Activated naive CD4-positive, alpha-beta T cell treated with anti-CD3 and anti-CD28 coated beads, Interleukin-2, amount 50 U/mL, for 72 hours (primary cell): ENCODE data around the gene CDKN2B-AS1. TPM values are rescaled to one million over a fixed set of nuclear protein-coding genes. Genes with fewer than 3 reads are reported as not detected.

Source experiments
- ATAC-seq, 2 donors: fragments of 150-1000 bp; cut with Tn5 transposase; 2 replicates each; pipeline ENCODE4 v1.10.0; 2021; ENCODE audit warnings: mild to moderate bottlenecking in 2 of 2, moderate library complexity in 2 of 2
- DNase-seq, 2 donors: peaks; one replicate each; pipeline ENCODE4 v3.0.0; 2021 to 2022; ENCODE audit warnings: low spot score in 2 of 2
- H3K27ac Mint-ChIP-seq, 2 donors: one replicate each; pipeline ENCODE4 v1.8.0; 2022; ENCODE audit warnings: mild to moderate bottlenecking in 2 of 2, mixed read lengths in 2 of 2
- H3K36me3 Mint-ChIP-seq, 2 donors: one replicate each; pipeline ENCODE4 v1.8.0; 2022; ENCODE audit warnings: mixed read lengths in 2 of 2
- H3K9me3 Mint-ChIP-seq, 2 donors: one replicate each; pipeline ENCODE4 v1.8.0; 2022; ENCODE audit warnings: mixed read lengths in 2 of 2
- total RNA-seq, 2 donors: library from RNA; stranded (reverse); gene quantifications; one replicate each; pipeline ENCODE4 v1.2.3, GENCODE V29; 2022

CDKN2B-AS1 gene
- total RNA-seq, 2 donors from 2014 or later = 0.20 TPM; not detected in 1

- H3K9me3 Mint-ChIP-seq = no peaks in the 10 kb centered on the region
- ATAC-seq = peak; percentile 79 to 90
- peak; percentile 53 to 74 for DNase-seq
- H3K36me3 Mint-ChIP-seq = peaks cover 0 to 3% of the 10 kb centered on the region in 2 donors
- H3K27ac Mint-ChIP-seq = peak overlapping the region; percentile 46 to 76
These were observed 545 bp downstream of the CDKN2B-AS1 start for GRCh38 chr9:21995006-21995665.

DNA sequence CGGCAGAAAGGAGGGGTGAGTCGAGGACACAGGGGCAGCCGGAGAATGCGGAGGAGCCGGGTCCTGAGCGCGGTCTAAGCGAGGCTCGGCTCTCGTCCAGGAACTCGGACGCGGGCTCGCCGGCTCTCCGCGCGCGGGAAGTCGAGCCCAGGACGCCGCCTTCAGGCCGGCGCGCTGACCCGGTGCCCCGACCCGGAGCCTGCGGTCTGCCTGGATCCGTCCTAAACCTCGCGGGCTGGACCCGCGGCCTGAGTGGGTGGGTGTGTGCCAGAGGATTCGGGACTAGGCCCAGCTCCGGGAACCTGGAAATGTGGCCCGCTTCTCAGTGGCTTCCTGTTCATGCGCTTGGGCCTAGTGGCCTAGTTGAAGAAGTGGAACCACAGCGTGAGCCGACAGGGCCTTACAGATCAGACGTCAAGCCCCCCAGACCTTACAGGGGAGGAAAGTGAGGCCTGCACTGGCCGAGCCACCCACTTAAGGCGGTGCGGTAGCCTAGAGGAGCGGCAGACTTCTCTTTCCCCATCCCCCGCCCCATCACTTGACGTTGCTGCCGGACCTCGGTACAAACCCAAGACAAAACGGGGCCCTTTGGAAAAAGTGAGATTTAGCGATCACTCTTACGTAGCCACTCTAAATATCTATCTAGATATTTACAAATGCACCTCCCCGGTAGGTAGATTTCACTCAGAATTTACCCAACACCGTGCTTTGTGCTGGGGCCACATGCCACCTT lies 1.2 kb downstream of the CDKN2B-AS1 start:
- H3K9me3 Mint-ChIP-seq = no peaks in the 10 kb centered on the region
- ATAC-seq (peak in 1 of 2 donors; percentile 23), DNase-seq (no peak)
- peak overlapping the region in 1 of 2 donors; percentile 76 for H3K27ac Mint-ChIP-seq
- H3K36me3 Mint-ChIP-seq = no peaks in the 10 kb centered on the region

- Mint-ChIP-seq H3K27ac (no peak overlapping the region), H3K9me3 (no peaks in the 10 kb centered on the region), H3K36me3 (no peaks in the 10 kb centered on the region)
- no peak for DNase-seq
- ATAC-seq = no peak
These were observed 1.8 kb downstream of the CDKN2B-AS1 start for GRCh38 chr9:21996438-21996837.

- ATAC-seq (no peak), DNase-seq (no peak)
These were observed 2.3 kb downstream of the CDKN2B-AS1 start for GRCh38 chr9:21996858-21997257.

DNA sequence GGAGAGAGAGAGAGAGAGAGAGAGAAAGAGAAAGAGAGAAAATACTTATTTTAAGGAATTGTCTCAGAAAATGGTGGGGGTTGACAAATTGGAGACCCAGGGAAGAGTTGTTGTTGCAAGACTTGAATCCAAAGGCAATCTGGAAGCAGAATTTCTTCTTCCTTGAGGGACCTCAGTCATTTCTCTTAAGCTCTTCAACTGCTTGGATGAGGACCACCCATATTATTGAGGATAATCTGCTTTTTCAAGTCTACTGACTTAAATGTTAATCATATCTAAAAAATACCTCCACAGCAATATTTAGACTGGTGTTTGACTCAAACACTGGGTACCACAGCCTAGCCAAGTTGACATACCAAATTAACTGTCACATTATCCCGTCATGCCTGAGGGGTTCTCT lies 2.9 kb downstream of the CDKN2B-AS1 start:
- Mint-ChIP-seq H3K9me3 (no peaks in the 10 kb centered on the region), H3K27ac (no peak overlapping the region), H3K36me3 (no peaks in the 10 kb centered on the region)
- DNase-seq = no peak
- no peak for ATAC-seq

More at GRCh38 chr9:21996858-21997257, 2.3 kb downstream of the CDKN2B-AS1 start:
- no peaks in the 10 kb centered on the region for H3K9me3 Mint-ChIP-seq
- no peaks in the 10 kb centered on the region for H3K36me3 Mint-ChIP-seq
- H3K27ac Mint-ChIP-seq = no peak overlapping the region

DNA sequence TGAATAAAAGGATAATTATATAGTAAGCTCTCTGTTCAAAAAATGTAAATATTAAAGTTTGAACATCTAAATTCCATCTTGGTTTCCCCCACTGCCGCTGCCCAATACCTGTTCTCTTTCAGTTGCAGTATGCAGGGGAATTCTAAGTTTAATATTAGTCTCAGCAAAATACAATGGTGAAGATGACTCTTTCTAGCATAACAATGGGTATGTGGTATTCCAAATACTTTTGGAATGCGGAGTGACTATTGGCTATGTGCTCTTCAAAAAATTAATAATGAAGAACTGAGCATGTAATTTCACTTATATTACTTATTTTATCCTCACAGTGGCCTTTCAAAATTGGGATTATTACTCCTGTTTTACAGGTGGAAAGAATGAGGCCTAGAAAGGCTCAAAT lies 3.4 kb downstream of the CDKN2B-AS1 start:
- H3K9me3 Mint-ChIP-seq = no peaks in the 10 kb centered on the region
- no peak for ATAC-seq
- no peak for DNase-seq
- H3K27ac Mint-ChIP-seq = no peak overlapping the region
- H3K36me3 Mint-ChIP-seq = no peaks in the 10 kb centered on the region

DNA sequence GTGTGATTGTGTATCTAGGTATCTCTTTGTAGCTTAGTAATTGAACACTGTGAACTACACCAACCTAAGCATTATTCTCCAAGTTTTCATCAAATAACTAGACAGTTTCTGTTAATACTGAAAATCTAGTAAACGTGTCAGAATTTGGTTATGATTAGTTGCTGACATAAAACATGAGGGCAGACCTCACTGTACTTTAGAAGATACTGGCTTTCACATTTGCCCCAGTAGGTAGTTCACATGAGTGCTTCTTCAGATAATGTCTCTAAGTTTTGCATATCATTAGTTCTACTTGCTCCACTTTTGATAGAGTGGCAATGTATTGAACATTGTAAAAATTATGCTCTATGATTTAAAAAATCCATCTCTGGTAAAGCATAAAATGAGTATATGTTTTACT lies 7.4 kb downstream of the CDKN2B-AS1 start:
- ATAC-seq = no peak
- no peaks in the 10 kb centered on the region for H3K9me3 Mint-ChIP-seq
- DNase-seq = no peak
- H3K36me3 Mint-ChIP-seq = peaks cover 0 to 11% of the 10 kb centered on the region in 2 donors
- no peak overlapping the region for H3K27ac Mint-ChIP-seq

- Mint-ChIP-seq H3K27ac (peak overlapping the region in 1 of 2 donors; percentile 24), H3K9me3 (no peaks in the 10 kb centered on the region), H3K36me3 (peaks cover 0 to 11% of the 10 kb centered on the region in 2 donors)
- ATAC-seq (no peak), DNase-seq (no peak)
These were observed 10.6 kb downstream of the CDKN2B-AS1 start for GRCh38 chr9:22005021-22005701.

DNA sequence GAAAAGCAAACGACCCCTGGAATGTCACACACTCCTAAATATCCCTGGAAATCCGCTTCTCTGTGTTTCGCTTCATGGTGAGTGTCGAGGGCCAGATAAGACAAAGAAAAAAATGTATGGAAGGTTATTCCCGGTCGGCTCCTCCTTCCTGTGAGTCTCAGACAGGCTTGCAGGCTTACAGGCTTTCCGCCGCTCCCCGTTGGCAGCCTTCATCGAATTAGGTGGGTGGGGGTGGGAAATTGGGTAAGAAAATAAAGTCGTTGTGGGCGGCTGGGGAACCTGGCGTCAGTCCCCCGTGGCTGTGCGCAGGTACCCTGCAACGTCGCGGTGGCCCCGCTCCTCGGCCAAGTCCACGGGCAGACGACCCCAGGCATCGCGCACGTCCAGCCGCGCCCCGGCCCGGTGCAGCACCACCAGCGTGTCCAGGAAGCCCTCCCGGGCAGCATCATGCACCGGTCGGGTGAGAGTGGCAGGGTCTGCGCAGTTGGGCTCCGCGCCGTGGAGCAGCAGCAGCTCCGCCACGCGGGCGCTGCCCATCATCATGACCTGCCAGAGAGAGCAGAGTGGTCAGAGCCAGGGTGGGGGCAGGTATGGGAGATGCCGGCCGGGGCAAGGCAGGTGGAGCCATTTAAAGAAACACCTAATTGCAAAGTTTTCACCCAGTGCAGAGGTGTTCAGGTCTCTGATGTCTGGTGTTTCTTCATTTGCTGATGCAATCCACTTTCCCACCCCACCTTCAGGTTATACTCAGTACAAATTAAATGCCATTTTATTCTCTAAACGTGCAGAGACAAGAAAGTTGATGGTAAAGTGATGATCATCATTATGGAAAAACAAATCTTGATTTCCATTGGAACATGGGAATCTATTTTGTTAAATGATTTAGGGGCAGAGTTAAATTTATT lies 11.4 kb downstream of the CDKN2B-AS1 start:
- no peak for ATAC-seq
- no peaks in the 10 kb centered on the region for H3K9me3 Mint-ChIP-seq
- peaks cover 0 to 11% of the 10 kb centered on the region in 2 donors for H3K36me3 Mint-ChIP-seq
- DNase-seq = no peak
- no peak overlapping the region for H3K27ac Mint-ChIP-seq

- DNase-seq (no peak), ATAC-seq (no peak)
- H3K9me3 Mint-ChIP-seq = peaks cover 0 to 3% of the 10 kb centered on the region in 2 donors
- peaks cover 0 to 11% of the 10 kb centered on the region in 2 donors for H3K36me3 Mint-ChIP-seq
- H3K27ac Mint-ChIP-seq = no peak overlapping the region
These were observed 13.8 kb downstream of the CDKN2B-AS1 start for GRCh38 chr9:22008384-22008716.

DNA sequence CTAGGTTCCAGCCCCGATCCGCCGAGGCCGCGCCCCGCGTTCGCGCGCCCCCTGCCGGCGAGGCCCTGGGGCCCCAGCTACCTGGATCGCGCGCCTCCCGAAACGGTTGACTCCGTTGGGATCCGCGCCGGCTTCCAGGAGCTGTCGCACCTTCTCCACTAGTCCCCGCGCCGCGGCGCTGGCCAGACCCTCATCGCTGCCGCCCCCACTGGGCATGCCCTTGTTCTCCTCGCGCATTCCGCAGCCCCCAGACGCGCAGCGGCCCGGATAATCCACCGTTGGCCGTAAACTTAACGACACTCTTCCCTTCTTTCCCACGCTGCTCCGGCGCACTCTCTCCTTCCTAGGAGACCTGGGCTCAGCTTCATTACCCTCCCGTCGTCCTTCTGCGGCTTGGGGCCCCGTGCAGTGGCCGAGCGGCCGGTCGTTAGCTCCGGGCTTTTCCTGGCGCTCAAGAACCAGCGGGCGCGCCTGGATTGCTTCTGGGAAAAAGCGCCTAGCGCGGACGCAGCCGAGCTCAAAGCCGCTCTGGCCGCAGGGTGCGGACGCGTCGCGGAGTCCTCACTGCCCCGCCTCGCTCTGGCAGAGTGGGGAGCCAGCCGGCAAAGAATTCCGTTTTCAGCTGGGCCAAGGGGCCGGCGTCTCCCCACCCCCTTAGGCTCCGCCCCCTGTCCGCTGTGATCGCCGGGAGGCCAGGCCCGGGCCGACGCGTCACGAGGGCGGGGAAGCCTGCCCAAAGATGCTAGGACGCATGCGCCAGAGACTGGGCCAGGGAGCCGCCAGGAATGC lies 14.3 kb downstream of the CDKN2B-AS1 start, which contains the start of gene CDKN2B:
CDKN2B (minus strand) TSS at position 589 of the 789 bp plus-strand sequence; CDS start at position 237, 352 bp downstream.
- DNase-seq = peak; percentile 66 to 85
- peaks cover 0 to 3% of the 10 kb centered on the region in 2 donors for H3K9me3 Mint-ChIP-seq
- peak; percentile 88 to 89 for ATAC-seq
- peaks cover 0 to 11% of the 10 kb centered on the region in 2 donors for H3K36me3 Mint-ChIP-seq
- no peak within 1 kb of the TSS for H3K27ac Mint-ChIP-seq

DNA sequence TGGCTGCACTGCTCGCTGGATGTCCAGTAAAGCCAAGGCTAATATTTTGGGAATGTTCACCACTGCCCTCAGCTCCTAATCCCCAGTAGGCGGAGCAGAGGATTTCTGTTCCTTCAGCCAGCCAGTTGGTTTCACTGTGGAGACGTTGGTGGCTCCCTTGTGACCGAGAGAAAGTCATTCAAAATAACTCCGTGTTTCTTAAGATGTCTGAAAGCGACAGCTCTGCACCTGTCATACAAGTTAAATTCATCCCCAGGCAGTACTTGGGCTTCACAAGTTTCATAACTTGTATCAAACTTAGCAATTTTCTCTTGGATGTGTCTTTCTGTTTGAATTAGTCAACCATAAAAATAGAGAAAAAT lies 14.9 kb downstream of the CDKN2B-AS1 start:
- Mint-ChIP-seq H3K27ac (no peak overlapping the region), H3K9me3 (peaks cover 0 to 3% of the 10 kb centered on the region in 2 donors), H3K36me3 (peaks cover 0 to 11% of the 10 kb centered on the region in 2 donors)
- ATAC-seq (peak in 1 of 2 donors; percentile 32), DNase-seq (no peak)

GRCh38 chr9:22010866-22011625 lies 16.5 kb downstream of the CDKN2B-AS1 start:
- Mint-ChIP-seq H3K27ac (no peak overlapping the region), H3K36me3 (no peaks in the 10 kb centered on the region), H3K9me3 (peaks cover 0 to 3% of the 10 kb centered on the region in 2 donors)
- ATAC-seq = no peak
- DNase-seq = no peak

DNA sequence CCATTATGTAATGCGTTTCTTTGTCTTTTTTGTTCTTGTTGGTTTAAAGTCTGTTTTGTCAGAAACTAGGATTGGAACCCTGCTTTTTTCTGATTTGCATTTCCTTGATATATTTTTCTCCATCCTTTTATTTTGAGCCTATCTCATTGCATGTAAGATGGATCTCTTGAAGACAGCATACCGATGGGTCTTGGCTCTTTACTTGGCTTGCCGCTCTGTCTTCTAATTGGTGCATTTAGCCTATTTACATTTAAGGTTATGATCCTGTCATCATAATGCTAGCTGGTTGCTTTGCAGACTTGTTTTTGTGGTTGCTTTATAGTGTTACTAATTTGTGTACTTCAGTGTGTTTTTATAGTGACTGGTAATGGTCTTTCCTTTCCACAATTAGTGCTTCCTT lies 27.8 kb downstream of the CDKN2B-AS1 start:
- DNase-seq = no peak
- no peak overlapping the region for H3K27ac Mint-ChIP-seq
- H3K9me3 Mint-ChIP-seq = peaks cover 5 to 14% of the 10 kb centered on the region in 2 donors
- no peak for ATAC-seq
- peaks cover 0 to 18% of the 10 kb centered on the region in 2 donors for H3K36me3 Mint-ChIP-seq

- ATAC-seq (no peak), DNase-seq (no peak)
- H3K9me3 Mint-ChIP-seq = peaks cover 0 to 4% of the 10 kb centered on the region in 2 donors
- peaks cover 0 to 11% of the 10 kb centered on the region in 2 donors for H3K36me3 Mint-ChIP-seq
- H3K27ac Mint-ChIP-seq = no peak overlapping the region
These were observed 32.1 kb downstream of the CDKN2B-AS1 start for GRCh38 chr9:22026696-22027095.
